ENCODE measurements around the gene PHF21B. TPM values are rescaled to one million over a fixed set of nuclear protein-coding genes. Genes with fewer than 3 reads are reported as not detected.
A peak's percentile ranks its signal among the peaks of the same experiment; 100 is the strongest.

Gene PHF21B
- total and polyA plus RNA-seq, 2 experiments from 2014 or later: 20.6 to 149 TPM

DNA sequence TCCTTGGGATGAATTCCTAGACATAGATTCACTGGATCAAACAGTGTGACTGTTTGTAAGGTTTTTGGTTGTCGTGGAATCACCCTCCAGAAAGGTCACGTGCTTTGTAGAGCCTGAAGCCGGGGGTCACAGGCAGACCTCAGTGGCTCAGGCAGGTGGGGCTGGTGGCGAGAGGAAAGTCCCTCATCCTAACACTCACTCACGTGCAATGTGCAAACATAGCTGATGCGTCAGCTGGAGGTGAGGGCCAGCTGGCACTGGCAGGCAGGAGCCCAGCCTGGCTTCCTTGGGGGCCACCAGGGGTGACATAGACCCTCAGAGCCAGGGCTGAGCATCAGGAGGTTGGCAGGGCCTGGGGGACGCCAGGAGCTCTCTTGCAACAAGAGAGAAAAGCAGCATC is 167.4 kb downstream of the PHF21B start (continued):
- TF ChIP-seq, protein P1, sequence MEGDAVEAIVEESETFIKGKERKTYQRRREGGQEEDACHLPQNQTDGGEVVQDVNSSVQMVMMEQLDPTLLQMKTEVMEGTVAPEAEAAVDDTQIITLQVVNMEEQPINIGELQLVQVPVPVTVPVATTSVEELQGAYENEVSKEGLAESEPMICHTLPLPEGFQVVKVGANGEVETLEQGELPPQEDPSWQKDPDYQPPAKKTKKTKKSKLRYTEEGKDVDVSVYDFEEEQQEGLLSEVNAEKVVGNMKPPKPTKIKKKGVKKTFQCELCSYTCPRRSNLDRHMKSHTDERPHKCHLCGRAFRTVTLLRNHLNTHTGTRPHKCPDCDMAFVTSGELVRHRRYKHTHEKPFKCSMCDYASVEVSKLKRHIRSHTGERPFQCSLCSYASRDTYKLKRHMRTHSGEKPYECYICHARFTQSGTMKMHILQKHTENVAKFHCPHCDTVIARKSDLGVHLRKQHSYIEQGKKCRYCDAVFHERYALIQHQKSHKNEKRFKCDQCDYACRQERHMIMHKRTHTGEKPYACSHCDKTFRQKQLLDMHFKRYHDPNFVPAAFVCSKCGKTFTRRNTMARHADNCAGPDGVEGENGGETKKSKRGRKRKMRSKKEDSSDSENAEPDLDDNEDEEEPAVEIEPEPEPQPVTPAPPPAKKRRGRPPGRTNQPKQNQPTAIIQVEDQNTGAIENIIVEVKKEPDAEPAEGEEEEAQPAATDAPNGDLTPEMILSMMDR (conservative IDR thresholded peaks at IDR 0.05; ENCODE audit: low read depth in 2 of 2): no peak
- no peak for TF ChIP-seq EZH2phosphoT487 (IDR thresholded peaks at IDR 0.05; ENCODE audit: unreplicated experiment)
- no peak for TF ChIP-seq STAT1 (IDR thresholded peaks at IDR 0.05; ENCODE audit: unreplicated experiment)
- TF ChIP-seq POLR2AphosphoS5 (IDR thresholded peaks at IDR 0.05; ENCODE audit: low read depth): no peak

DNA sequence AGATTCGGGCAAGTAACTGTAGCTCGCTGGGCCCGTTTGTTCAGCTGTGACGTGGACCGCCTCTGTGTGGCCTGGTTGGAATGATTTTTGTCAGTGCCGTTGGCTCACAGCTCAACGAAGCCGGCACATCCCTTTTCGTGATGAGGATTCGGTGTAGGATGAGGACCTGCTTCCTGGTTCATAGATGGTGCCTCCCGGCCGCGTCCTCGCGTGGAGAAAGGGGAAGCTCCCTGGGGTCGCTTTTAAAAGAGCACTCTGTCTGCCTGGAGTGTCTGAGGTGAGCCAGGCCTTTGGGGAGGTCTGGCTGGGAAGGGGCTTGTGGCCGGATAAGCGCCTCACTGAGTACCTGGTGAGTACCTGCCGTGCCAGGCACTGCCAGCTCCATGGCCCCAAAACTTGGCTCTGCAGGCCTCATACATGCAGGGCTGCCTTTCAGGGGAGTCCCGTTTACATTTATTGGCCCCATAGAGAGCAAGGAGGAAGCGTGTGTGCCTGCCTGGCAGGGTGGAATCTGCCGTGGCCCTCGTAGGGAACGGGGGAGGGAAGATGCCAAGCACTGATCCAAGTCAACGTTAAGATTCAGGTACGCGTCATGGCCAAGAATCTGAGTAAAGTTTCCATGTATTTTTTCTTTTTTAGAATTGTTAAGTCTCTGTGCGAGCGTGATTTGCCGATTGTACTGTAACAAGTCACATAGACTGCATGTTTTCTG is 169.0 kb downstream of the PHF21B start:
- ATAC-seq: no peak
- TF ChIP-seq NANOG (IDR thresholded peaks at IDR 0.05; ENCODE audit: borderline replicate concordance): no peak
- no peak for TF ChIP-seq ZNF462 (CRISPR knock-in tag; IDR thresholded peaks at IDR 0.05)
- TF ChIP-seq, protein P2, sequence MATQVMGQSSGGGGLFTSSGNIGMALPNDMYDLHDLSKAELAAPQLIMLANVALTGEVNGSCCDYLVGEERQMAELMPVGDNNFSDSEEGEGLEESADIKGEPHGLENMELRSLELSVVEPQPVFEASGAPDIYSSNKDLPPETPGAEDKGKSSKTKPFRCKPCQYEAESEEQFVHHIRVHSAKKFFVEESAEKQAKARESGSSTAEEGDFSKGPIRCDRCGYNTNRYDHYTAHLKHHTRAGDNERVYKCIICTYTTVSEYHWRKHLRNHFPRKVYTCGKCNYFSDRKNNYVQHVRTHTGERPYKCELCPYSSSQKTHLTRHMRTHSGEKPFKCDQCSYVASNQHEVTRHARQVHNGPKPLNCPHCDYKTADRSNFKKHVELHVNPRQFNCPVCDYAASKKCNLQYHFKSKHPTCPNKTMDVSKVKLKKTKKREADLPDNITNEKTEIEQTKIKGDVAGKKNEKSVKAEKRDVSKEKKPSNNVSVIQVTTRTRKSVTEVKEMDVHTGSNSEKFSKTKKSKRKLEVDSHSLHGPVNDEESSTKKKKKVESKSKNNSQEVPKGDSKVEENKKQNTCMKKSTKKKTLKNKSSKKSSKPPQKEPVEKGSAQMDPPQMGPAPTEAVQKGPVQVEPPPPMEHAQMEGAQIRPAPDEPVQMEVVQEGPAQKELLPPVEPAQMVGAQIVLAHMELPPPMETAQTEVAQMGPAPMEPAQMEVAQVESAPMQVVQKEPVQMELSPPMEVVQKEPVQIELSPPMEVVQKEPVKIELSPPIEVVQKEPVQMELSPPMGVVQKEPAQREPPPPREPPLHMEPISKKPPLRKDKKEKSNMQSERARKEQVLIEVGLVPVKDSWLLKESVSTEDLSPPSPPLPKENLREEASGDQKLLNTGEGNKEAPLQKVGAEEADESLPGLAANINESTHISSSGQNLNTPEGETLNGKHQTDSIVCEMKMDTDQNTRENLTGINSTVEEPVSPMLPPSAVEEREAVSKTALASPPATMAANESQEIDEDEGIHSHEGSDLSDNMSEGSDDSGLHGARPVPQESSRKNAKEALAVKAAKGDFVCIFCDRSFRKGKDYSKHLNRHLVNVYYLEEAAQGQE (IDR thresholded peaks at IDR 0.05; ENCODE audit: unreplicated experiment): no peak
- no peak for TF ChIP-seq STAT1 (IDR thresholded peaks at IDR 0.05; ENCODE audit: unreplicated experiment)
- no peak for TF ChIP-seq CREB1 (CRISPR knock-in tag; IDR thresholded peaks at IDR 0.05; ENCODE audit: low read depth)
- no peak for TF ChIP-seq EZH2phosphoT487 (IDR thresholded peaks at IDR 0.05; ENCODE audit: unreplicated experiment)
- TF ChIP-seq ZNF114 (CRISPR knock-in tag; IDR thresholded peaks at IDR 0.05): no peak
- no peak for TF ChIP-seq ZNF331 (CRISPR knock-in tag; IDR thresholded peaks at IDR 0.05; ENCODE audit: low read depth)
- no peak for TF ChIP-seq EZH2 (IDR thresholded peaks at IDR 0.05; ENCODE audit: low read depth, unreplicated experiment)
- no peak for TF ChIP-seq ETS1 (IDR thresholded peaks at IDR 0.05)

More for the DNA sequence above, 169.0 kb downstream of the PHF21B start:
- Histone ChIP-seq H3K9me2 (ENCODE audit: insufficient read depth) (no peaks in the 10 kb centered on the region), H3K27me3 (ENCODE audit: insufficient read depth) (no peaks in the 10 kb centered on the region), H3K79me2 (replicated peaks; ENCODE audit: insufficient read depth) (no peaks in the 10 kb centered on the region), H2AFZ (no peak overlapping the region), H3K36me3 (ENCODE audit: insufficient read depth) (no peaks in the 10 kb centered on the region; the same call in 1 of the 2 replicates), H3F3A (replicated peaks; ENCODE audit: low read depth) (0 out of 2 replicates have a peak, but pooled peaks cover 2% of the 10 kb centered on the region), H3K4me1 (ENCODE audit: insufficient read depth) (peaks cover 4% of the 10 kb centered on the region), H4K20me1 (replicated peaks; ENCODE audit: insufficient read depth) (peaks cover 9% of the 10 kb centered on the region), H3K4me3 (no peak overlapping the region), H3K27ac (ENCODE audit: low read depth) (0 out of 2 replicates have a peak overlapping the region, but pooled peaks have one; percentile 26), H3K4me2 (no peak overlapping the region)
- Mint-ChIP-seq H3K4me3 (no peak overlapping the region), H3K36me3 (ENCODE audit: low read depth) (peaks cover 26% of the 10 kb centered on the region), H3K9me3 (peaks cover 11% of the 10 kb centered on the region; the same call in 2 of the 3 replicates), H3K27ac (no peak overlapping the region), H3K4me1 (peaks cover 24% of the 10 kb centered on the region), H3K27me3 (ENCODE audit: insufficient read depth, low read depth, poor library complexity) (peaks cover 10% of the 10 kb centered on the region)
- no peak for DNase-seq (ENCODE audit: low spot score)
